H7 (cell line): Measurements from ENCODE around the gene FITM2. TPM values are rescaled to one million over a fixed set of nuclear protein-coding genes. Genes with fewer than 3 reads are reported as not detected.
"Not testable (repeated sequence)": the region's sequence is repeated elsewhere in the genome, so short reads cannot be mapped to it uniquely, and the experiment has no call there.

Source experiments
- DNase-seq: peaks from one replicate; pipeline ENCODE4 v3.0.0; 2012
- H3K27me3 ChIP-seq: 2 replicates; pipeline ENCODE4 v1.6.0; 2011; ENCODE audit warnings: mild to moderate bottlenecking, low read length; ENCODE audit not compliant: control insufficient read depth, insufficient read depth
- H3K36me3 ChIP-seq: replicated peaks from 2 replicates; pipeline ENCODE4 v1.5.1; 2011; ENCODE audit warnings: low read length; ENCODE audit not compliant: control insufficient read depth, insufficient read depth
- H3K4me3 ChIP-seq: 2 replicates; pipeline ENCODE4 v1.5.1; 2011; ENCODE audit warnings: low read depth, mild to moderate bottlenecking, control low read depth, low read length, moderate library complexity; ENCODE audit not compliant: insufficient read depth
- total RNA-seq: library from RNA; depleted of rRNA; stranded (reverse); fragments of >200 nt; shearing (Covaris generic); gene quantifications from 2 replicates; pipeline ENCODE4 v1.2.3, GENCODE V29; 2014

FITM2 gene
- total RNA-seq, 1 experiment from 2014 or later, result 1.6 TPM

DNA sequence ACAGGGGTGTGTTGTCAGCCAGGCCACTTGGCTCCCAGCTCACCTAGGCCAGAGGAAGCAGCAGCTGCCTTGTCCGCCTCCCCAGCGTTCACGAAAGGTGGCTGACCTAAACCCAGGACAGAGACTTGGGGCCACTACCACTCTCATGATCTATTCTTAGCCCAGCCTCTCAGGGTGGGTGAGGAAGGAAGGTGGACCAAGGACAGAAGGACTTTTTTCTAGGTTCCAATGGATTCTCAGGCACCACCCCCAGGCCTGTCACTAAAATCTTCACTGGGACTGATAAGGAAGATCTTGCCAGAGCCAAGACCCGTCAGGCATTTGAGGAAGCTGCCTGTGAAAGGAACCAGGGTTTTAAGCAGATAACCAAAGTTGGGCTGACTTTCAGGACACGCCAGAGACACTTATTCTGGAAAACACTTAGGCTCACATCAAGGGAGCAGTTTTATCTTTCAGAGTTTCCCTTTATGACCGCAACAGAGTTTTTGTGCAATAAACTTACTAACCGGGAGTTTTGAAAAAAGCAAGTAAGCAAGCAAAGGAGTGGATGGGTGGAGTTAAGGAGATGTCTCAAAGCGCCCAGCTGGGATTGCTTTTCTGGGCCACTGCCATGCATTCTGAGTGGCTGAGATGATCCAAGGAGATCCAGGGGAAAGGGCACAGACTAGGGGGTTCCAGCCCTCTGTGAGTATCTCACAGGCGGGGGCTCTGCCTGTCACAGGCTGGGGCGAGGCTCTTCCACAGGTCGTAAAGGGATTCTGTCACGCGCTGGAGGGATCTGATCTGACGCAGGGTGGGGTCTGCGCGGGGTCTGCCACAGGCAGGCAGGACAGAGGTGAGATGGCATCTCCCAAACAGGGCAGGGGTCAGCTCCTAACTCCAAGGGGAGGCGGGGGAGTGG, 989 bp downstream of the FITM2 start:
- Histone ChIP-seq H3K36me3 (no peaks in the 10 kb centered on the region), H3K4me3 (peak overlapping the region; percentile 98), H3K27me3 (peaks cover 9% of the 10 kb centered on the region)
- DNase-seq, result peak; percentile 63

DNA sequence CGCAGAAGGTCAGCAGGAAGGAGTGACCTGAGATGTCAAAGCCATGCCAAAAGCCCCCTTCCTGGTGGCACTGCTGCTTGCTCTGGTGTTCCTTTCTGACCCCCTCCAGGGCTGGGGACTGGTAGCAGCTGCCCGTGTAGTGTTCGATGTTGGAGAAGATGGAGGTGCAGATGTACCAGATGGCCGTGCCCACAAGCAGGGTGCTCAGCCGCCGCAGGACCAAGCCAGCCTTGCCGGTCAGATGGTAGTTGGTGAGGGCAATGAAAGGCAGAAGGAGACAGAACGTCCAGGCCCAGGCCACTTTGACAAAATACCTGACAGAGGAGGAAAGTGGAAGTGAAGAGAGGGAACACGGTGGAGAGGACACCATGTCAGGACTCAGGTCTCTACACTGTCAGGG, 4.1 kb downstream of the FITM2 start:
- H3K27me3 ChIP-seq, result peaks cover 9% of the 10 kb centered on the region
- DNase-seq, result no peak
- H3K36me3 ChIP-seq, result no peaks in the 10 kb centered on the region
- H3K4me3 ChIP-seq, result no peak overlapping the region

GRCh38 chr20:44304383-44304782, 6.6 kb downstream of the FITM2 start:
- H3K27me3 ChIP-seq, result no peaks in the 10 kb centered on the region
- no peak for DNase-seq
- H3K4me3 ChIP-seq, result no peak overlapping the region
- no peaks in the 10 kb centered on the region for H3K36me3 ChIP-seq

- no peak for DNase-seq
Observed at GRCh38 chr20:44302736-44303135, 8.3 kb downstream of the FITM2 start.

DNA sequence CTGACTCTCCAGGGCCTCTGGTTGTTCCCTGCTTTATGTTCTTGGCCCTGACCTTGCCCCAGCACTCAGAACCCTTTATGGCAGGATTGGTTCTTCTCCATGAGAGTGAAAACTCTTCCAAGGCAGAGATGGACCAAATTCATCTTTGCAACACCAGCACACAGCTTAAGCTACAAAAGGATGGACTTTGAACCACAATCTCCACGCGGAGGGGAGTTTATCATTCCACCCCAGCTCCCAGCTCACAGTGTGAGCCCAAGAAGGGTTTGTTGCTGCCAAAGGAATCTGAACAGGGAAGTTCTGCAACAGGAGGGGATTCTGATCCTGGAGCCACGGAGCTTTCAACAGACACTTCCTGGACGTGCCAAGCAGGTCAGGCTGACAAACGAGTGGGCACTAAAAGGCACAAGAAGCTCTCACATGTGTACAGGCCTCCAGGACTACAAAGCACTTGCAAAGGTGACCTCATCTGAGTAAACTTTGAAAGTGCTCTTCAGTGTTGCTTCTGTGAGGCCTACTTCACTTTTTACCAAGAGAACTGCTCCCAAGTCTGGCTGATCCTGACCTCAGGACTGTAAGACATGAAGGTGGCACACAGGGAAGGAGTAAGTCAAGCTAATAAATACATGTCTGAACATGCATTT, 8.9 kb downstream of the FITM2 start:
- no peak for DNase-seq
- Histone ChIP-seq H3K4me3 (no peak overlapping the region), H3K36me3 (no peaks in the 10 kb centered on the region), H3K27me3 (no peaks in the 10 kb centered on the region)

More at GRCh38 chr20:44302736-44303135, 8.3 kb downstream of the FITM2 start:
- Histone ChIP-seq H3K36me3 (no peaks in the 10 kb centered on the region), H3K4me3 (no peak overlapping the region), H3K27me3 (no peaks in the 10 kb centered on the region)

DNA sequence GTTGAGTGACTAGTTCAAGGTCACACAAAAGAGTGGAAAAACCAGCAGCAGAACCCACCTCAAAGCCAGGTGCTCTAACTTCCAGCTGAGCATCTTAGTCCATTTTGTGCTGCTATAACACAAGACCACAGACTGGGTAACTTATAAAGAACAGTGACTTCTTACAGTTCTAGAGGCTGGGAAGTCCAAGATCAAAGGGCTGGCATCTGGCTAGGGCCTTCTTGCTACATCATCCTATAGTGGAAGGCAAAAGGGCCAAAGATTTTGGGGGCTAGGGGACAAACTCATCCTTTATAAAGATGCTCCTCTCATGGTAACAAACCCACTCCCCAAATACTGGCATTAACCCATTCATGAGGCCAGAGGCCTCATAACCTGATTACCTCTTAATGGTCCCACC, 9.7 kb downstream of the FITM2 start:
- no peak for DNase-seq

DNA sequence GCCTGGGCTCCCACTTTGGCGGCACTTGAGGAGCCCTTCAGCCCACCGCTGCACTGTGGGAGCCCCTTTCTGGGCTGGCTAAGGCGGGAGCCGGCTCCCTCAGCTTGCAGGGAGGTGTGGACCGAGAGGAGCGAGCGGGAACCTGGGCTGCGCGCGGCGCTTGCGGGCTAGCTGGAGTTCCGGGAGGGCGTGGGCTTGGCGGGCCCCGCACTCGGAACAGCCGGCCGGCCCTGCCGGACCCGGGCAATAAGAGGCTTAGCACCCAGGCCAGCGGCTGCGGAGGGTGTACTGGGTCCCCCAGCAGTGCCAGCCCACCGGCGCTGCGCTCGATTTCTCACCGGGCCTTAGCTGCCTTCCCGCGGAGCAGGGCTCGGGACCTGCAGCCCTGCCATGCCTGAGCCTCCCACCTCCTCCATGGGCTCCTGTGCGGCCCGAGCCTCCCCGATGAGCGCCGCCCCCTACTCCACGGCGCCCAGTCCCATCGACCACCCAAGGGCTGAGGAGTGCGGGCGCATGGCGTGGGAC, 11.9 kb downstream of the FITM2 start:
- not testable (repeated sequence) for H3K27me3 ChIP-seq, H3K4me3 ChIP-seq, H3K36me3 ChIP-seq, DNase-seq

More for the DNA sequence above, 9.7 kb downstream of the FITM2 start:
- no peak overlapping the region for H3K4me3 ChIP-seq
- H3K27me3 ChIP-seq, result no peaks in the 10 kb centered on the region
- H3K36me3 ChIP-seq, result no peaks in the 10 kb centered on the region

GRCh38 chr20:44297721-44298120, 13.3 kb downstream of the FITM2 start:
- no peak for DNase-seq
- Histone ChIP-seq H3K27me3 (no peaks in the 10 kb centered on the region), H3K36me3 (no peaks in the 10 kb centered on the region)

DNA sequence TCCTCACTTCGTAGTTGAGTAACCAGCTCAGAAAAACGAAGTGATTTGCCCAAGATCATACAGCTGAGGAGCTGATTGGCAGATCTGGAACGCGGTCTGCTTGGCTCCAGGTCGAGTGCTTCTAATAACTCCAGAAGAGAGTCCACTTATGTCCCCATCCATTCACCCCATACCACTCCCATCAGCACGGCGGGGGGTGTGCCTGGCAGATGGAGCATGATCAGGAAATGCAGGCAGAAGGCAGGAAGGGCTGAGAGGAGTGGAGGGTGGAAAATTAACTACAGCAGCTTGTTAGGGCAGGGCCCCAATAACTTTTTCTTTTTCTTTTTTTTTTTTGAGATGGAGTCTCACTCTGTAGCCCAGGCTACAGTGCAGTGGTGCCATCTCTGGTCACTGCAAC, 15.0 kb downstream of the FITM2 start:
- no peaks in the 10 kb centered on the region for H3K36me3 ChIP-seq
- H3K27me3 ChIP-seq, result no peaks in the 10 kb centered on the region
- DNase-seq, result no peak
- H3K4me3 ChIP-seq, result no peak overlapping the region

More at GRCh38 chr20:44297721-44298120, 13.3 kb downstream of the FITM2 start:
- H3K4me3 ChIP-seq, result no peak overlapping the region

DNA sequence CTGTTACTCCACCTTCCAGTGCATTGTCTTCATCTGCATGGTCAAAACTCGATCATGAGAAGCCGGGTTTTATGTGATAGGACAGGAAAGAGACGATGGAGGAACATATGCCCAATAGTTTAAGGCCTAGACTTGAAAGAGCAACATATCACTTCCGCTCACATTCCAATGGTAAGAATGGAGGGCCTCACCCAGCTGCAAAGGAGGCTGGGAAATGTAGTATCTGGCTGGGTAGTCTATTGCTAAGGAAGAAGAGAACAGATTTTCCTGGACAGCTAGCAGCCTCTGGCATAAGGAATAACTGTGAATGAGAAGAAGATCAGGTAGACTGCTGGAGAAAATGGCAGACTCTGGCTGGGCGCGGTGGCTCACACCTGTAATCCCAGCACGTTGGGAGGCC, 19.2 kb downstream of the FITM2 start:
- DNase-seq, result no peak
- H3K36me3 ChIP-seq, result no peaks in the 10 kb centered on the region
- no peak overlapping the region for H3K4me3 ChIP-seq
- H3K27me3 ChIP-seq, result no peaks in the 10 kb centered on the region

GRCh38 chr20:44288252-44288651, 22.8 kb downstream of the FITM2 start:
- DNase-seq, result no peak
- no peak overlapping the region for H3K4me3 ChIP-seq
- H3K36me3 ChIP-seq, result no peaks in the 10 kb centered on the region
- no peaks in the 10 kb centered on the region for H3K27me3 ChIP-seq

DNA sequence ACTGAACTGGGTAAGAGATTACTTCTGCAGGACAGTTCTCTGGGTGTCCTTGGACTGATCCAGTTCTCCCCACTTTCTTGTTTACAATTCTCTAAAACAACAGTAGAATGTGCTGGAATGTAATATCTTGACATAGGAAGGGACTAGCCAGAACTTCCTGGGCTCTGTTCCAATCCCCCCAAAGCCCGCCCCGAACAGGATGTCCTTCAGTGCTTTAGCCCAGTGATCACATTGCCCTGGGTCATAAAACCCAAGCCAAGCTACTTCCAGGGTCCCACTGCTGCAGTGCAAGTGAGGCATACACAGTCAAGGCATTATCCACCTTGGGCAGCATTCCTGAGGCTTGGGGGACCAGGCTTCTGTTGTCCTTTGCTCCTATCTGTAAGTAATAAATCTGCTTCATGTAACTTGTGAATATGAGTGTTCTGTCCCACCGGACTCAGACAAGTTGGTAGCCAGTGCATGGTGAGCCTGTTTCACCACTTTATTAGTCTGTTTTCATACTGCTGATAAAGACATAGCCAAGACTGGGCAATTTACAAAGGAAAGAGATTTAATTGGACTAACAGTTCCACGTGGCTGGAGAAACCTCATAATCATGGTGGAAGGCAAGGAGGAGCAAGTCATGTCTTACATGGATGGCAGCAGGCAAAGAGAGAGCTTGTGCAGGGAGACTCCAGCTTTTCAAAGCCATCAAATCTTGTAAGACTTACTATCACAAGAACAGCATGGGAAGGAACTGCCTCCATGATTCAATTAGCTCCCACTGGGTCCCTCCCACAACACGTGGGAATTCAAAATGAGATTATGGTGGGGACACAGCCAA, 23.5 kb downstream of the FITM2 start:
- Histone ChIP-seq H3K27me3 (no peaks in the 10 kb centered on the region), H3K4me3 (no peak overlapping the region), H3K36me3 (no peaks in the 10 kb centered on the region)
- DNase-seq, result no peak

- H3K36me3 ChIP-seq, result no peaks in the 10 kb centered on the region
- H3K27me3 ChIP-seq, result no peaks in the 10 kb centered on the region
- DNase-seq, result no peak
- no peak overlapping the region for H3K4me3 ChIP-seq
Observed at GRCh38 chr20:44284032-44284431, 27.0 kb downstream of the FITM2 start.

GRCh38 chr20:44282192-44282591, 28.8 kb downstream of the FITM2 start:
- H3K27me3 ChIP-seq, result no peaks in the 10 kb centered on the region
- H3K4me3 ChIP-seq, result no peak overlapping the region
- H3K36me3 ChIP-seq, result no peaks in the 10 kb centered on the region
- no peak for DNase-seq
